HG03196 (cell line): ENCODE results near the gene PLA2G1B.
"Not testable (repeated sequence)": the region's sequence is repeated elsewhere in the genome, so short reads cannot be mapped to it uniquely, and the experiment has no call there.

ENCODE experiments used
- ATAC-seq: cut with Tn5 transposase; IDR thresholded peaks from one replicate; pipeline ENCODE4 v1.9.1; 2021; ENCODE audit not compliant: unreplicated experiment

PLA2G1B gene

GRCh38 chr12:120359128-120359527 is 31.5 kb upstream of the PLA2G1B start:
- ATAC-seq: no peak

GRCh38 chr12:120358412-120359100 is 31.0 kb upstream of the PLA2G1B start:
- ATAC-seq: no peak

- ATAC-seq: no peak
Observed at GRCh38 chr12:120357104-120357503, 29.5 kb upstream of the PLA2G1B start.

GRCh38 chr12:120356567-120357030 is 29.0 kb upstream of the PLA2G1B start:
- no peak for ATAC-seq

- ATAC-seq: no peak
Observed at GRCh38 chr12:120353556-120354317, 26.2 kb upstream of the PLA2G1B start.

GRCh38 chr12:120353136-120353535 is 25.6 kb upstream of the PLA2G1B start:
- ATAC-seq: no peak

- no peak for ATAC-seq
Observed at GRCh38 chr12:120352117-120352516, 24.5 kb upstream of the PLA2G1B start.

GRCh38 chr12:120350576-120351350 is 23.2 kb upstream of the PLA2G1B start:
- ATAC-seq: no peak

GRCh38 chr12:120347766-120348165 is 20.2 kb upstream of the PLA2G1B start:
- ATAC-seq: no peak

- ATAC-seq: no peak
Observed at GRCh38 chr12:120346681-120347080, 19.1 kb upstream of the PLA2G1B start.

GRCh38 chr12:120346031-120346430 is 18.5 kb upstream of the PLA2G1B start:
- no peak for ATAC-seq

- ATAC-seq: no peak
Observed at GRCh38 chr12:120343692-120344091, 16.1 kb upstream of the PLA2G1B start.

- no peak for ATAC-seq
Observed at GRCh38 chr12:120343039-120343537, 15.5 kb upstream of the PLA2G1B start.

- ATAC-seq: no peak
Observed at GRCh38 chr12:120342175-120343038, 14.8 kb upstream of the PLA2G1B start.

- no peak for ATAC-seq
Observed at GRCh38 chr12:120339256-120339655, 11.7 kb upstream of the PLA2G1B start.

GRCh38 chr12:120337730-120338129 is 10.2 kb upstream of the PLA2G1B start:
- ATAC-seq: no peak

GRCh38 chr12:120336392-120336791 is 8.8 kb upstream of the PLA2G1B start:
- not testable (repeated sequence) for ATAC-seq

GRCh38 chr12:120335447-120335846 is 7.9 kb upstream of the PLA2G1B start:
- ATAC-seq: not testable (repeated sequence)

- ATAC-seq: no peak
Observed at GRCh38 chr12:120332523-120332922, 4.9 kb upstream of the PLA2G1B start.

- no peak for ATAC-seq
Observed at GRCh38 chr12:120332041-120332440, 4.5 kb upstream of the PLA2G1B start.
